ENCODE measurements around the gene GABBR2.
A peak's percentile ranks its signal among the peaks of the same experiment; 100 is the strongest.

GABBR2 gene

DNA sequence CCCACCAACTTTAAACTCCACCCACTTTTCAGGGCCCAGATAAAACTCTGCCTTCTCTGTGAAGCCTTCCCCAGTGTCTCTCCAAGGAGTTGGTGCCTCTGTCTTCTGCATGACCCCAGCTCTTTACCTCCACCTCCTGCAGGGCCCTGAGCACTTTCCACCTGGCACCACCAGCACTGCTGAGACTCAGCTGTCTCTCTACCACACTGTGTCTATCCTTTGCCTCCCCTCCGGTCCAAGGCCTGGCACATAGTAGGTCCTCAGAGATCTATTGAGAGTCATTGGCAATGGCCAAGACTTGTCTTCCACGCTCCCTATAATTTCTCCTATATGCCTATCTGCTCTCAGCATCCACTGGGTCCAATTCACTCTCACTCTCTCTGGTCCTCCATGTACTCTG is 12.9 kb upstream of the GABBR2 start:
- no peak for DNase-seq (ENCODE audit: low spot score)

DNA sequence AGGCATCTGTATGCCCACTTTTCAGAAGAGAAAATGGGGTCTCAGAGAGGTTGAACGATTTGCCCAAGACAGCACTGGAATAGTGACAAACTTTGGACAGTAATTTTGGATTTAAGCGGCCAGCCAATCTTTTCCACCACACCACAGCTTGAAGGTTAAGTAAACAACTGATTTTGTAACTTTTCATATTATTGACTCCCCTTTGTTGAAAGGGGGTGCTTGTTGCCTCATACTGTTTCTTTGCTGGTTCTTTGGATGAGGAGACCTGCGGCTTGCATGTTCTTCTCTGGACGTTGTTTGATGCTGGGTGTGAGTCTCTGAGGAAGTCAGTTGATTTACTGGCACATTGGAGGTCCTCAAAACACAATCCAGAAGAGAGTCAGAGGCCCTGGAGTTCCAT is 11.7 kb upstream of the GABBR2 start:
- no peak for DNase-seq (ENCODE audit: low spot score)

DNA sequence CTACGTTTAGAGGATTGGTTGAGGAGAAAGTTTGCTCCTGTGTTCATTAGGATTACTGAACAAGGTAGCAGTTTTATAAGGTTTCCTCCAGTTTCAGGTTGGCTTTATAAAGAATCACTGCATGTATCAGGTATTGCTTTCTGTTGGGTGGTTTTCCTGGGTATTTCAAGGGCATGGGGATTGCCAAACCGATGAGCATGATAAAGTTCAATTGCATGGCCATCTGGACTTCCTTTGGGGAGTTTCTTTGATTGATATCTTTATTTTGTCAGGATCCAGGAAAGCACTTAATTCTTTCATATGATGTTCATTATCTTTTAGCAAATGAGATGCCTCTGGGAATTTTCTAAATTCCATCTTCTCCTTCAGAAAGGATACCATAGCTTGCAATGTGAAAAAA is 10.3 kb upstream of the GABBR2 start:
- DNase-seq (ENCODE audit: low spot score) = no peak

DNA sequence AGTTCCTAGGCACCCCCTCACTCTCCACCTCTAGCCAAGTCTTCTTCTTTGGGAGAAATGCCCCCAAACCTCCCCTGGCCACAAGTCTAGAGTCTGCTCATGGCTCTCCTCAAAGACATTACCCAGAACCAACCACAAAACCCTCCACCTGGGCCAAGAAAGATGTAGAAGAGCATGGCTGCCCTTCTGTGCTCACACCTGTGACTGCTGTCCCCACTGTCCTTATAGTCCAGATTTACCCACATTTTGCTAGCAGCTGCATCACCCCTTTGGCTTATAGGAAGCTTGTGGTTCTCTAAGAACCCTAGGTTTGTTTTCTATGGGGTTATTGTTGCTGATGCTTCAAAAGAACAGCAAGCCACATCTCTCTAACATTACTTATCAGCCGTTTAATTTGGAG is 6.1 kb upstream of the GABBR2 start:
- DNase-seq (ENCODE audit: low spot score) = no peak

DNA sequence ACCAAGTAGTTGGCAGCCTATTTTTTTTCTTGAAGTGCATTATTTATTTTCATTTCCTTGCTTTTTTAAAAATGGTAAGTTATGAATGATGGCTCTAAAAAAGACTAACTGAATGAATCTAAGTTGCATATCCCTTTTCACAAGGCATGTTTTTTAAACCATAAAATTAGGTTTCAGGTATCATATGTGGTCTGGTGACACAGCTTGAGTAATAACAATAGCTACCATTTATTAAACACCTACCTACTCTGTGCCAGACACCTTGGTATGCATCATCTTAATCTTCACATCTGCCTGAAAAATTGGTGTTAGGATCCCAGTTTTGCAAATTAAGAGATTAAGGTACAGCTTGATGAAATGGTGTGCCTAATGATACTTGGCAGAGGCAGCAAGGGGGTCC is 4.3 kb upstream of the GABBR2 start:
- no peak for DNase-seq (ENCODE audit: low spot score)

DNA sequence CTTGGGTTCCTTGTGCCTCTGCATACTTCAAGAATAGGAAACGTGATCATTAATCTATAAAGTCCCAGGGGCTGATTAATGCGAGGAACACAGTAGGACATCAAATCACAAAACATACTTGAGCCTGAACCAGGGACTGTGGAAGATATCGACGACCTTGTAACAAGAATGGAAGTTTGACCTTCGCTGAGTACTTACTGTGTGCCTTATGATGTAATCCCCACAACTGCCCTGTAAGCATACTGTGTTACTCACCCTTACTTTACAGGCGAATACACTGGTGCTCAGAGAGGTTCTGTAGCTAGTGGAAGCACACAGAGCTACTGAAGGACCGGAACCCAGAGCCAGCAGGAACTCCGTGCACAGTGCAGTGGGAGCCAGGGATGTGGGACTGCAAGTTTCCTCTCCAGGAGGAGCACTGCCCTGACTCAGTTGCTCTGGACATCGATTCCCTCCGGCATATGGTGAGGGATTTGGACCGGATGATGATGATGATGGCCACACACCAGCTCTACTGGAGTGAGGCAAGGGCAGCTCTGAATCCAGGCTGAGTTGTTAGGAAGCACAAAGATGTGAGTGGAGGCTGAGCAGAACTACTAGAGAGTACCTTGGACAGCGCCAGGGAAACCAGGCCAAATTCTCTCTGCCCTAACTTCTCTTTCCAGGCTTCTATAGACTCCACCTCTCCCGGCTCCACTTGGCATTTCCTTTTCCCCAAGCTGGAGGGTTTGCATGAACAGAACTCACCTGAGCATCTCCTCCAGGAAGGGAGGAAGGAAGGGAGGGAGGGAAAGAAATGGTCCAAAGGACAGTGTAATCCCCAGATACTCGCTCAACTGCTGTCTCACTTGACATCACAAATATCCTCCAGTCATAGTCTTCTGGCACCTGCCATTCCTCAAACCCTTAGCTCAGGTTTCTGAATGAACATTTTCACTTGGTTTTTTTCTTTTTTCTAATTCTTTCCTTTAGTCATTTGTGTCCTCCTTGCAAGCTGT is 1.5 kb upstream of the GABBR2 start:
- DNase-seq (ENCODE audit: low spot score) = no peak

DNA sequence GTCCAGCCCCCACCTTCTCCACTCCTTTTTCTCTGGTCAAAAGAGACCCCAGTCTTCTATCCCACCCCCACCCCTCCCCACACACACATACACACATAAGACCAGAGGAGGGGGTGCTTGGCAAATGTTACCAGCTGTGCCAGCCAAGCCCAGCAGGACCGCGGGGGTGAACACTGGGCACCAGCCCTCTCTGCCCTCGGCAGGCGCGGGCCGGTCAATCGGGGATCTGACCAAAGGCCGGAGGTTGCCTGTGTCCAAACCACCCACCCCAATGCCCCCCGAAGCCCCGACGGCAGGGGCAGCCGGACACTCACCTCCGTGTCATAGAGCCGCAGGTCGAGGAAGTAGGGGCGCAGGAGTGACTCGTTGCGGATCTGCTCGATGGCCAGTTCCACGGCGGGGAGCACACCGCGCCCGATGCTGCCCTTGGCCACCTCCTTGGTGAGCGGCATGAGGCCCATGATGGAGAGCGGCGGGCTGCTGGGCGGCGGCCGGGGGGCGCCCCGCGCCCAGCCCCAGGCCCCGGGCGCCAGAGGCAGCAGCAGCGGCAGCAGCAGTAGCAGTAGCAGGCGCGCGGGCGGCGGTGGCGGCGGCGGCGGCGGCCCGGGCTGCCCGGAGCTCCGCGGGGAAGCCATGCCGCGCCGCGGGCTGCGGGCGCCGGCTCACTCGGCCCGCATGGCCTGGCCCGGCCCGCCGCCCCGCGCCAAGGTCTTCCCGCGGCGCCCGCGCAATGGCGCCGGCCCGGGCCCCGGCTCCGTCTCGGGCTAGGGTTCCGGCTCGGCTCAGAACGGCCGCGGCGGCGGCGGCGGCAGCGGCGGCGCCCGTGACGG is 417 bp downstream of the GABBR2 start:
- no peak for DNase-seq (ENCODE audit: low spot score)

DNA sequence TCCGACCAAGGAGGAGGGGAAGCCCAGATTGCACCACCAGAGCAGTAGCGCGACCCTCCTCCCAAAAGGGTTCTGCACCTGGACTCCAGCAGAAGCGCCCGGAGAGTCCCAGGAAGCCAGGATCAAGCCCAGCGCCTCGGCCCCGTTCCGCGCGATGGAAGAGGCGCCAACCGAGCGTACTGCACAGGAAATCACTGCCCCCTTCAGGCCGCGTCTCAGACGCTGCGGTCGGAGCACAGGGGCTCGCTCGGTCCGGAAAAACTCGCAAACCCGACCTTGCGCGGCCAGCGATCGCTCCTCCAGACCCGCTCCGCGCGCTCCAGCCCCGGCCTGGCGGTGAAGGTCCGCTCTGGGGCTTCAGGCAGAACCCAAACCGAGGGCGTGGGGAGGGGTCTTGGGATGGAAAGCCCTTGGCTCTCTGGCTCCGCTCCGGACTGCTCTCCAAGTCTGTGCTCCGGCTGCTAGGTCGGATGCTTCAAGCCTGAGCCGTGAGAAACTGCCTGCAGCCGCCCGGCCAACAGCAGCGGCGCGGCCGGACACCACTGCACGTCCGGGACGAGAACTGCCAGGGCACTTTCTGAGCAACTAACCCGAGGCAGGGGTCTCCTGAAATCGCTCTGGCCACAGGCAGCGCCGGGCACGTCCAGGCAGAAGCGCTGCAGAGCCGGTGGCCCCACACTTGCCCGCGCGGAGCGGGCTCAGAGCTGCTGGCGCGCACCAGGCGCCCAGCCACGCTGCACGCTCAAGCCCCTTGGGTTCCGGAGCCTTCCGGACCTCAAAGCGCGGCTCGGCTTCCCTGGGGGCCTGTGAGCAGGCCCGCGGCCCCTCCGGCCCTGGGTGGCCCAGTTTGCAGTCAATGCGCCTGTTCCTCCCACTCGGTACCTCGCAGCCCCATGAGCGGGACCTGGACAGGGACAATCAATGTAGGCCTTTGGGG is 1.3 kb downstream of the GABBR2 start:
- peak; percentile 82 for DNase-seq (ENCODE audit: low spot score)

DNA sequence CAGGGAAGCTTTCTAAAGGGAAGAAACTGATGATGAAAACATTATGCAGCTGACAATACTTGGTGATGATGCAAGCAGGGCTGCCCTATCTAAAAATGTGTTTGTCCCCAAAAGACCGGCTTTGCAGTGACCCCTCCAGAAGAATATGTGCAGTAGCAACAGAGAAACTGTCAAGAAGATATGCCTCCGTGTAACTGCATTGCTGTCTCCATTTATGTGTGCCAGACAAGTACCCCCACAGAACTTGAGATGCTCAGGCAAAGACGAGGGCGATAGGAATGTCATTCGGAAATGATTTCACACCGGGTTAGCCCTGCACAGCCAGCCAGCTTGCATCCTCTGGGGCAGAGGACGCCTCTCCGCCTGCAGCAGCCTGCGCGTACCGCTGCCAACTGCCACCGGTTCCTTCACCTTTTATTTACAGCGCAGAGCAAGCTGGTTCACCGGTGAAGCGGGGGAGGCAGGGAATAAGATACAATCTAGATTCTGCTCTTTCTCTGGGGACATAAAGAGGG is 2.0 kb downstream of the GABBR2 start:
- no peak for DNase-seq (ENCODE audit: low spot score)

DNA sequence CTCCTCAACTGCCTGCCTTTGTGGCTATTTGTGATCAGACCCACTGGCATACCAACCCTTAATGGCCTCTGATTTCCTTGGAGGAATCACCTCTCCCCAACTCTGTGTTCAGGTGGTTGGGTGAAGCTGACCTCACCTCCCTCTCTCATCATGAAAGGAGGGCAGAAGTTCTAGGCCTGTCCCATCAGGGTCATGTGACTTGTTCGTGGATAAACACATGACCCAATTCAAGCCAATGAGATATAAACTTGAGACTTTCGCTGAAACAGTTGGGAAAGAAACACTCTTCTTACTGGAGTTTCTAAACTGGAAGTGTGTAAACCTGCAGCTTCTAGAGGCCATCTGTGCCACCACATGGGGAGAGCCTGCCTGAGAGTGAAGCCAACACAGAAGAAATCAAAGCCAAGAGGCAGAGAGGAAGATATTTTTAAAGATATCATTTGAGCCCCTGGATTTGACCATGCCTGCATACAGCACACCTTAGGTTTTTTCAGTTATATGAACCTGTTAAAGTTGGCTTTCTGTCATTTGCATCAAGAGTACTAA is 5.8 kb downstream of the GABBR2 start:
- no peak for DNase-seq (ENCODE audit: low spot score)

DNA sequence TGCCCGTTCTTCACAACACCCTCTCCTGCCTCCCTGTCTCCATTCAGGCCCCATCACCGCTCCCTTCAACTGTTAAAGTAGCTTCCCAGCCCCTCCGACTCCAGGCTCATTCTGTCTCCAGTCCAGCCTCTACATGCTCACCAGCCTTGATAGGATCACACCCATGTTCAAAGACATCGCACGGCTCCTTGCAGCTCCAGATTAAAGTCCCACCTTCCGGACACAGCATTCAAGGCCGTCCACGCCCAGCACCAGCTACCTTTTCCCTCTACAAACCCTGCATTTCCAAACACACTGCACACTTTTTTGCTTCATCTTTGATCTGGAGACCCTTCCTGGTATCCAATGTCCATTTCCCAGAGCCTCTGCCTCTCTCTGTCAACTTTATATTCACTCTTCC is 6.4 kb downstream of the GABBR2 start:
- no peak for DNase-seq (ENCODE audit: low spot score)

DNA sequence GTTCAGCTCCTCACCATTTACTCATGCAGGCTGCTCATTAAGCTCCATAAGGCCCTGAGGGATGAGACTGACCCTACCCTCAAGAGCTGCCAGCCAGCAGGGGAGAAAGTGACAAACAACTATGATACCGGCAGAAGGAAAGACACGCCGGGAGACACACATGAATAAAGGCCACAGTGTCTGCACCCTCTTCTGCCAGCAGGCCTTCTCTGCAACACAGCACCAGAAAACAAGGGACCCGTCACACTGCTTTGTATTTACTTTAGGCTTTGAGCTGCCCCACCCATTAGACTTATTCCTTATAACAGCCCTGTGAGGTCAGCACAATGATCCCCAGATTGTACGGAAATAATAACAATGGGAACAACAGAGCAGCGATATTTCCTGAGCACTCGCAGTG is 7.2 kb downstream of the GABBR2 start:
- DNase-seq (ENCODE audit: low spot score) = no peak

DNA sequence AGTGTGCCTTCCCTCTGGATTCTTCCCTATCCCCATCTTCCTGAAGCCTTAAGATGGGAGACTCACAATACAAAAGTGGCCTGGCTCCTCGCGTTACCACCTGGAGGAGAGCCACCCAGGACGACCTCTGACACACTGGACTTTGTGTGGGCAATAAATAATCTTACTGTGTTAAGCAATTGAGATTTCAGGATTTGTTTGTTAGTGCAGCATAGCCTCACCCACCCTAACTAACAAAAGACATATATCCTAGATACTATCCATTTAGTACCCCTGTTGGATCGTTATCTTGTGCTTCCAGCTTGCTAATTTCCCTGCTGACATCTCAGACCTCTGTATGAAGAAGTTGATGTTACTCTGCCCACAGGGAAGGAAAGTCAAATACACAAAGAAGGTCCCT is 7.9 kb downstream of the GABBR2 start:
- no peak for DNase-seq (ENCODE audit: low spot score)

DNA sequence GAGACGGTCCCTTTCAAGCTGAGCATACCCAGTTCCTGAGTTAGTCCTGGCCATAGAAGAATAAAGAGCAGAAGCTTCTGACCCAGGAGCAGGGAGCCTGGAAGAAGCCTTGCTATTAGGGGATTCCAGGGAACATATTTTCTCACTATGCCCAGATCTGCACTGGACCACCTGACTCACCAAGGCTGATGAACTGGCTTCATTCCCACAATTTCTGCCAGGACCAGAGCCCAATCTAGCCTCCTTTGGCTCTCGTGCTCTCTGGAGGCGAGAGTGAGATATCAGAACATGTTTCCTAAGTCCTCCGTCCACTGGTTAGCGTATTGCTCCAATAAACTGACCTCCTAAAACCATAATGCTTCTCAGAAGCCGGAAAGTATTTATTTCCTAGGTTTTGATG is 9.9 kb downstream of the GABBR2 start:
- no peak for DNase-seq (ENCODE audit: low spot score)

DNA sequence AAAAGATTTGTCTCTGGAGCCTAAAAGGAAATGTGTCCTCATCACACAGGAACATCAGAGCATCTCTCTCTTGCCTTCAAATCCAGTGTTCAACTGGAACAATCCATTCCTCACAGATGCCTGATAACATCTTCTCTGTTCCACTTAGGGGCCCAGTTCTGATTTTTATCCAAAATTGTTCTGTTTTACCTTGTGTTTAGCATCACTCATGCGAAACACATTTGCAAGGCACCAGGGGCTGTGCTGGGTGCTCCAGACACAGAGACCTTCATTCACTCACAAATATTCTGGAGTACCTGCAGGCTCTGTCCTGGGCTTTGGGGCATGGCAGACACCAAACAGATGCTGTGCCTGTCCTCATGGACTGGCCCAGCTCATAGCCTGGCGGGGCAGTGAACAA is 13.8 kb downstream of the GABBR2 start:
- DNase-seq (ENCODE audit: low spot score) = no peak

DNA sequence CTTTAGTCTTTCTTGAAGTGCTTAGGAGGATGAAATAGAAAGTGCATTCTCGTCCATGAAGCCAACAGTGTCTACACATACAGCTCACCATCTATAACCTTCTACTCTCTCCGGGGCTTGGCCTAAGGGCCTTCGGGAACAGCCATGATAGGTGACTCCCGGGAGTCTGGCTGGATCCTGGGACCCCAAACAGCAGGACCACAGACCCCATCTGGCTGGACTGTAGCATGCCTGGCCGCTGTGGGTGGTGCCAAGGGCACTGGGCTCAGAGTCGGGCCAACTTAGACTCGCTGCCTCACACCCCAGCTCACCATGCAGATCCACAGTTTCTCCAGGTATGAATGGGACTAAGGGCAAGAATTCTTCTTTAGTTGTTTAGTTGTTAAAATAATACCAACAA is 16.3 kb downstream of the GABBR2 start:
- no peak for DNase-seq (ENCODE audit: low spot score)

DNA sequence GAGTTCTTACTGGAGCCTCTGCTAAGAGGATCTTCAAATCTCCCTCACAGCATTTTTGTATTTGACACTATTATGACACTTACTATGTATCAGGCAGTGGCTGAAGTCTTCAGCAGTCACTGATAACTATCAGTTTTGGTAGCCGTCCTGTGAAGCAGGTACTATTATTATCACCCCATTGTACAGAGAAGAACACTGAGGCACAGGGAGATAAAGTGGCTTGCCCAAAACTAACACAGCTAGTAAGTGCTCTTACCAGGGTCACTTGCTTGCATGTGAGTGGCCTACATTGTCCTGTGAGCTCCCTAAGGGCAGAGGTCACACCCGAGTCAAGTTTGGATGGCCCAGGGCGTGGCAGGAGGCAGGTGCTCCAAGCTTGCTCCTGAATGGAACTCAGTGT is 16.8 kb downstream of the GABBR2 start:
- no peak for DNase-seq (ENCODE audit: low spot score)

DNA sequence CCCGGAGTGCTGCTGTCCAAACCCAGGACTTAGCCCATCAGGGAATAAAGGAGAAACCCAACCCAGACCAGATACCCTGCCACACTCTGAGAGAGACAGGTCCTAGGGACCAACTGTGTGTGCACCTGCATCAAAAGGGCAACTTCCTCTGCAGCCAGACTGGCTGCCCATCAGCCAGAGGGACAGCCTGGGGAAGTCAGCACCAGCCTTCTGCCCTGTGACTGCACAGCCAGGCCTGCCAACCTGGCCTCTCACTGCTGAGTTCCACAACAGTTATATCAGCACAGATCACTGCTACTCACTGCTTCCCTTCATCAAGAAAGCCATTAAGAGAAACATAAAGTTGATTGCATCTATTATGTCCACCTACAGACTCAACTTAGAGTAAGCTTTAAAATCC is 18.0 kb downstream of the GABBR2 start:
- DNase-seq (ENCODE audit: low spot score) = no peak

DNA sequence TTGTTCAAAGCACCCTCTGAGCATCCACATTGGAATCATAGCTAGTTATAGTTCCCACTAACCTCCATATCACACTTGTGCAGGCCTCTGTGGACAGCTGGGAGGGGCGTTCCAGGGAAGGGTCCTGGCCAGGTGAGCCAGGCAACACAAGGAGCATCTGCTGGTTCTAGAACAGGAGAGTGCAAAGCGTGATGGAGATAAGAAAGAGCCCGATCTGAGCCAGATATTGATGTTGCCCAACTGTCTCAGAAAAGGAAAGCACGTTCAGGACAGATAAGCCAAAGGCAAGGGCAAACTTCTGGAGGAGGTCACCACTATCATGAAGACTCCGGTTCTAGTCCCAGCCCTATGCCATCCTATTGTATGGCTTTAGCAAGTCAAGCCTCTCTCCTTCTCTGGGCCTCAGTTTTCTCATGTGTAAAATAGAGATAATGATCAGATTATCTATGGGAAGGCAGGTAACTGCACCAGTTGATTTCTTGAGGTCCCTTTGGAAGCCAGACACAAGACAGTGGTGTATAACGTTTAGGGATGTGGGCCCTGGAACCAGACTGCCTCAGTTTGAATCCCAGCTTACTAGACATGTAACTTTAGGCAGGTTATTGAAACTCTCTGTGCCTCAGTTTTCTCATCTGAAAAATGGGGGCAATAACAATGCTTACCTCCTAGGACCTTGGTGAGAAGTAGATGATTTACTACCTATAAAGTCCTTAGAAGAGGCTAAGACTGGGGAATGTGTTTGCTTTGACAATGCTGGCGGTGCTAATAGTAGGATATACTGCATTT is 19.8 kb downstream of the GABBR2 start:
- DNase-seq (ENCODE audit: low spot score) = no peak

DNA sequence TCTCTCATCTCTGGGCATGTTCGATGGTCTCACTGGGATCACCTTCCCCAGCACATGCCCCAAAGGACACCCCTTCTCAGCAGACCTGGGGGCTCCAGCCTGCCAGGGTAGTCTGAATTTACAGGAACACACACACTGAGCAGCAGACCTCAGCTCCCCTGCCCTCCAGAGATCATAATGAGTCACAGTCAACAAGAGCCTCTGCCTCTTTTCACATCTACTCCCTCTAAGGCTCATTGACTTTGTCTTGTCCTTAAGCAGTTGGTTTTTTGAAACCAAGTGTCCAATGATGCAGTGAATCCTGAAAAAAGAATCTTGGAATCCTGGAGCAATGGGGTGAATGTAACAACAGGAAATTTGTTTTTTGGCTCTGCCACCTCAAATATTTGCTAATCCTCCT is 20.8 kb downstream of the GABBR2 start:
- no peak for DNase-seq (ENCODE audit: low spot score)

Measured in left forelimb (tissue), 1 donor.